Prostate gland (tissue), 2 donors: ENCODE data around the gene HBE1.

Experiments
- CTCF ChIP-seq, 4 experiments: fragments of 200-600 bp in 2 of 4; fragments of 450-650 bp in 2 of 4; sonication (generic) in 2 of 4; IDR thresholded peaks; 1 replicate in 3 of 4; 2 replicates in 1 of 4; pipeline ENCODE4 v1.5.1; 2016 to 2019; ENCODE audit warnings: antibody characterized with exemption in 4 of 4, mild to moderate bottlenecking in 2 of 4, moderate library complexity in 2 of 4
- POLR2AphosphoS5 ChIP-seq: sonication (generic); formaldehyde crosslinking; IDR thresholded peaks from one replicate; pipeline ENCODE4 v1.6.1; 2017; ENCODE audit warnings: antibody characterized with exemption

- TF ChIP-seq CTCF (IDR thresholded peaks at IDR 0.05) (no peak), POLR2AphosphoS5 (no peak)
Measured at GRCh38 chr11:5267033-5267563, 2.6 kb downstream of the HBE1 start.
